Activated CD4-positive, alpha-beta T cell treated with anti-CD3 and anti-CD28 coated beads for 1 hour (primary cell): ENCODE results near the gene RBBP5.

ENCODE experiments used
- DNase-seq: peaks from one replicate; pipeline ENCODE4 v3.0.0-alpha.2; 2020

RBBP5 gene

GRCh38 chr1:205073511-205073910, 48.3 kb downstream of the RBBP5 start:
- no peak for DNase-seq

- DNase-seq, result no peak
Observed at GRCh38 chr1:205072881-205073280, 48.9 kb downstream of the RBBP5 start.

- no peak for DNase-seq
Observed at GRCh38 chr1:205072286-205072685, 49.5 kb downstream of the RBBP5 start.

- DNase-seq, result no peak
Observed at GRCh38 chr1:205071801-205072200, 50.0 kb downstream of the RBBP5 start.

- no peak for DNase-seq
Observed at GRCh38 chr1:205071028-205071409, 50.8 kb downstream of the RBBP5 start.

GRCh38 chr1:205069371-205070125, 52.2 kb downstream of the RBBP5 start:
- no peak for DNase-seq

GRCh38 chr1:205068457-205069040, 53.2 kb downstream of the RBBP5 start:
- DNase-seq, result no peak

GRCh38 chr1:205068001-205068400, 53.8 kb downstream of the RBBP5 start:
- no peak for DNase-seq

GRCh38 chr1:205067031-205067430, 54.7 kb downstream of the RBBP5 start:
- DNase-seq, result no peak

GRCh38 chr1:205066141-205066818, 55.5 kb downstream of the RBBP5 start:
- no peak for DNase-seq

- no peak for DNase-seq
Observed at GRCh38 chr1:205065666-205066065, 56.1 kb downstream of the RBBP5 start.

- no peak for DNase-seq
Observed at GRCh38 chr1:205064741-205065316, 56.9 kb downstream of the RBBP5 start.

GRCh38 chr1:205064301-205064700, 57.5 kb downstream of the RBBP5 start:
- DNase-seq, result no peak

- no peak for DNase-seq
Observed at GRCh38 chr1:205062895-205063294, 58.9 kb downstream of the RBBP5 start.

- DNase-seq, result no peak
Observed at GRCh38 chr1:205062319-205062718, 59.5 kb downstream of the RBBP5 start.

GRCh38 chr1:205061665-205062069, 60.1 kb downstream of the RBBP5 start:
- peak; percentile 38 for DNase-seq

GRCh38 chr1:205061227-205061626, 60.6 kb downstream of the RBBP5 start:
- DNase-seq, result no peak

- no peak for DNase-seq
Observed at GRCh38 chr1:205060746-205061145, 61.0 kb downstream of the RBBP5 start.

- no peak for DNase-seq
Observed at GRCh38 chr1:205059660-205060059, 62.1 kb downstream of the RBBP5 start.

GRCh38 chr1:205058853-205059252, 62.9 kb downstream of the RBBP5 start:
- no peak for DNase-seq

- DNase-seq, result no peak
Observed at GRCh38 chr1:205057808-205058575, 63.8 kb downstream of the RBBP5 start.

GRCh38 chr1:205056956-205057568, 64.7 kb downstream of the RBBP5 start:
- no peak for DNase-seq

- DNase-seq, result no peak
Observed at GRCh38 chr1:205056188-205056611, 65.6 kb downstream of the RBBP5 start.
